ENCODE results near the gene KRT15. TPM values are rescaled to one million over a fixed set of nuclear protein-coding genes. Genes with fewer than 3 reads are reported as not detected.
A peak's percentile ranks its signal among the peaks of the same experiment; 100 is the strongest.

The KRT15 gene
- total RNA-seq, 2 donors from 2014 or later, result 0.47 TPM; not detected in 1

DNA sequence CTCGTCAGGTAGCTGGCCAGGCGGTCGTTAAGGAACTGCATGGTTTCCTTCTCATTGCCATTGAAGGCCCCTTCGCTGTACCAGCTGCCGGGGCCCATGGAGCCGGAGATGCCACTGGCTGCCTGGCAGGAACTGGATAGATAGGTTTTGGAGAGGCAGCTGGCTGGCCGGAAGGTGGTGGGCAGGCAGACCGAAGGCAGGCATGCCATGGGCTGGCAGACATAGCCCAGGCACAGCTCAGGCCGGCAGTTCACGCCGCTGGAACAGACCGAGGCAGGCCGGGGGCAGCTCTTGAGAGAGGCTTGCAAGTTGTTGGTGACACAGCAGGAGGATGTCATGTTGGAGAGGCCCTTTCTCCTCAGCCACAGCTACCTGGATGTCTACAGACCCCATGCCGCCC, 51.7 kb downstream of the KRT15 start, which contains the start of gene KRT32:
Gene KRT32 (minus strand): TSS at position 399 of the 400 bp plus-strand sequence. CDS start 61 bp downstream, at position 338.
- no peak for DNase-seq (ENCODE audit: low spot score)

DNA sequence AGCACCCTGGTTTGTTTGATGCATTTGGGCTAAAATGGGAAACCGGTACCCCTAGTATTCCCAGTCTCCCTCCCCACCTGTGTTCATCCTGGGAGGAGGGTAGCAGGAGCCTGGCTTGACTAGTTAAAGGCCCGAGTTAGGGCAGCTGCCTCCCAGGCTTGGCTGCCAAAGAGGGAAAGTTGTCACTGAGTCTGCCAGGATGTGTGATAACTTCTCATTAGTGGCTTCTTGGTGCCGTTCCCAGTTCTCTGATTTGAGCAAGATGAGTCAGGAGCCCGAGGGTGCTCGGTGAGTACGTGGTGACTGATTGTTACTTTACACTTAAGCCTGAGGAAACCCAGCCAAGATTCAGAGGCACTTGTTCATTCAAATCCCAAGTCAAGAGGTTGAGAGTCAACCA, 54.0 kb downstream of the KRT15 start:
- TF ChIP-seq, protein P1, sequence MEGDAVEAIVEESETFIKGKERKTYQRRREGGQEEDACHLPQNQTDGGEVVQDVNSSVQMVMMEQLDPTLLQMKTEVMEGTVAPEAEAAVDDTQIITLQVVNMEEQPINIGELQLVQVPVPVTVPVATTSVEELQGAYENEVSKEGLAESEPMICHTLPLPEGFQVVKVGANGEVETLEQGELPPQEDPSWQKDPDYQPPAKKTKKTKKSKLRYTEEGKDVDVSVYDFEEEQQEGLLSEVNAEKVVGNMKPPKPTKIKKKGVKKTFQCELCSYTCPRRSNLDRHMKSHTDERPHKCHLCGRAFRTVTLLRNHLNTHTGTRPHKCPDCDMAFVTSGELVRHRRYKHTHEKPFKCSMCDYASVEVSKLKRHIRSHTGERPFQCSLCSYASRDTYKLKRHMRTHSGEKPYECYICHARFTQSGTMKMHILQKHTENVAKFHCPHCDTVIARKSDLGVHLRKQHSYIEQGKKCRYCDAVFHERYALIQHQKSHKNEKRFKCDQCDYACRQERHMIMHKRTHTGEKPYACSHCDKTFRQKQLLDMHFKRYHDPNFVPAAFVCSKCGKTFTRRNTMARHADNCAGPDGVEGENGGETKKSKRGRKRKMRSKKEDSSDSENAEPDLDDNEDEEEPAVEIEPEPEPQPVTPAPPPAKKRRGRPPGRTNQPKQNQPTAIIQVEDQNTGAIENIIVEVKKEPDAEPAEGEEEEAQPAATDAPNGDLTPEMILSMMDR (IDR thresholded peaks at IDR 0.05), result no peak
- Histone ChIP-seq H3K27ac (no peak overlapping the region), H3K4me3 (no peak overlapping the region), H3K4me1 (peaks cover 0 to 7% of the 10 kb centered on the region in 2 donors), H3K36me3 (no peaks in the 10 kb centered on the region), H3K9me3 (peaks cover 0 to 20% of the 10 kb centered on the region in 2 donors), H3K27me3 (no peaks in the 10 kb centered on the region)
- peak; percentile 64 for DNase-seq (ENCODE audit: low spot score)

More for the DNA sequence above, 51.7 kb downstream of the KRT15 start, which contains the start of gene KRT32:
- no peak within 1 kb of the TSS for H3K27ac ChIP-seq
- peaks cover 0 to 7% of the 10 kb centered on the region in 2 donors for H3K4me1 ChIP-seq
- H3K36me3 ChIP-seq, result no peaks in the 10 kb centered on the region
- H3K9me3 ChIP-seq, result peaks cover 0 to 29% of the 10 kb centered on the region in 2 donors
- TF ChIP-seq, protein P1 (IDR thresholded peaks at IDR 0.05), result no peak
- no peaks in the 10 kb centered on the region for H3K27me3 ChIP-seq
- H3K4me3 ChIP-seq, result no peak within 1 kb of the TSS

DNA sequence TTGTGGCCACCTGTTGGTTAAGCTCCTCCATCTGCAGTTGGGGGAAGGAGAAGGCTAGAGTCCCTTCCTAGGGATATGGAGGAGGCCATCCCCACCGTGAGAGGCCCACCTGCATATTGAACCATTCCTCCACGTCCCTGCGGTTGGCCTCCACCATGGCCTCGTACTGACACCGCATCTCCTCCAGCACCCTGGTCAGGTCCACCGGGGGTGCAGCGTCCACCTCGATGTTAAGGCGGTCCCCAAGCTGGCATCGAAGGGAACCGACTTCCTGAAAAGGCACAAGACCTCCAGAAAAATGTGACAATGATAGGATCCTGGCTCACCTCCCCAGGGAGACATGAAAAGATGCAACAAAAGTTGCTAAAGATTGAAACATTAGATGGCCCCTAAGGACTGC, 54.5 kb downstream of the KRT15 start:
- TF ChIP-seq, protein P1 (IDR thresholded peaks at IDR 0.05), result no peak
- Histone ChIP-seq H3K4me1 (peaks cover 0 to 7% of the 10 kb centered on the region in 2 donors), H3K27me3 (no peaks in the 10 kb centered on the region), H3K4me3 (no peak overlapping the region), H3K27ac (no peak overlapping the region), H3K36me3 (no peaks in the 10 kb centered on the region), H3K9me3 (peaks cover 0 to 19% of the 10 kb centered on the region in 2 donors)
- no peak for DNase-seq (ENCODE audit: low spot score)

DNA sequence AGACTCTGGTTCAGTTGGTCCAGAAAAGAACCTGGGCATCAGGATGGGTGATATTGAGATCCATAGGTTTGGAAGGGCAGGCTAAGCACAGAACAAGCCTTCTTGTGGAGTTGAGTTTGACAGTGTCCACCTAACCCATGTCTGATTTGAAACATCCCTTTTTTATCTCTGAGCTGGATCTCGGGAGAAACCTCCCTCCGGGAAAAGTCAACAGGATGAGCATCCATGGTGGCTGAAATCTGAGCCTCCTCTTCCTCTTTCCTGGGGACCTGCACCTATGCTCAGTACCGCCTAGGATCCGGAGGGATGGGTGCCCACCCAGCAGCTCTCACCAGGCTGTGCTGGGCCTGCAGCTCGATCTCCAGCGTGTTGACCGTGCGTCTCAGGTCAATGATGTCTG, 54.9 kb downstream of the KRT15 start:
- no peaks in the 10 kb centered on the region for H3K27me3 ChIP-seq
- H3K4me3 ChIP-seq, result no peak overlapping the region
- no peaks in the 10 kb centered on the region for H3K36me3 ChIP-seq
- H3K4me1 ChIP-seq, result peaks cover 0 to 7% of the 10 kb centered on the region in 2 donors
- no peak overlapping the region for H3K27ac ChIP-seq
- H3K9me3 ChIP-seq, result peaks cover 0 to 15% of the 10 kb centered on the region in 2 donors
- no peak for DNase-seq (ENCODE audit: low spot score)
- TF ChIP-seq, protein P1 (IDR thresholded peaks at IDR 0.05), result no peak

Small RNAs within 50 kb of the gene (microRNA-seq; reads per million reads assigned to microRNA genes)
- 0 reads per million in 2 donors for gene MIR6510 (ENCODE audit: borderline number of aligned reads in 2 of 2, borderline replicate concordance in 1 of 2)

Other genes with a start within 250 kb of the KRT15 start
- gene KRTAP9-7, start 243.2 kb downstream of the KRT15 start, total RNA-seq, result not detected
- gene KRTAP29-1, start 216.0 kb downstream of the KRT15 start, total RNA-seq, result not detected
- gene KRTAP16-1, start 209.6 kb downstream of the KRT15 start, total RNA-seq, result not detected
- gene KRTAP17-1, start 203.2 kb downstream of the KRT15 start, total RNA-seq, result not detected
- not detected for gene KRT33A, start 168.1 kb downstream of the KRT15 start, total RNA-seq
- not detected for gene KRT33B, start 149.1 kb downstream of the KRT15 start, total RNA-seq
- not detected for gene KRT34, start 136.6 kb downstream of the KRT15 start, total RNA-seq
- not detected for gene KRT31, start 121.3 kb downstream of the KRT15 start, total RNA-seq
- gene KRT37, start 94.3 kb downstream of the KRT15 start, total RNA-seq, result not detected
- gene KRT38, start 77.9 kb downstream of the KRT15 start, total RNA-seq, result not detected
- gene KRT32, start 51.5 kb downstream of the KRT15 start, total RNA-seq, result not detected
- not detected for gene KRT35, start 37.7 kb downstream of the KRT15 start, total RNA-seq
- gene KRT36, start 29.0 kb downstream of the KRT15 start, total RNA-seq, result not detected
- not detected for gene KRT13, start 13.3 kb downstream of the KRT15 start, total RNA-seq
- 100 to 1,000 TPM in 1 of 2 donors, 10 to 100 TPM in 1; 27.8 to 165 TPM for gene KRT19, start 9.4 kb upstream of the KRT15 start, total RNA-seq
- not detected for gene KRT9, start 53.2 kb upstream of the KRT15 start, total RNA-seq
- 10 to 100 TPM in 1 of 2 donors, not detected in 1; 20.3 TPM for gene KRT14, start 68.0 kb upstream of the KRT15 start, total RNA-seq
- 1 to 10 TPM in 1 of 2 donors, not detected in 1; 2.2 TPM for gene KRT16, start 93.9 kb upstream of the KRT15 start, total RNA-seq
- not detected for gene KRT17, start 105.7 kb upstream of the KRT15 start, total RNA-seq
- gene EIF1, start 170.0 kb upstream of the KRT15 start, total RNA-seq, result 100 to 1,000 TPM; 331 to 390 TPM
- not detected for gene GAST, start 193.4 kb upstream of the KRT15 start, total RNA-seq
- gene HAP1, start 215.8 kb upstream of the KRT15 start, total RNA-seq, result under 1 TPM in 1 of 2 donors, not detected in 1; 0.08 TPM